ENCODE data around the gene FBRS.

The FBRS gene

GRCh38 chr16:30703971-30704370 is 45.7 kb downstream of the FBRS start:
- H3K9me3 ChIP-seq (ENCODE audit: low read length) = no peaks in the 10 kb centered on the region
- H3K9ac ChIP-seq (ENCODE audit: low read length) = no peak overlapping the region
- H3K4me1 ChIP-seq (ENCODE audit: insufficient read depth, low read length) = peaks cover 17% of the 10 kb centered on the region
- no peaks in the 10 kb centered on the region for H3K27me3 ChIP-seq (ENCODE audit: control insufficient read depth in 1 of 2, insufficient read depth in 2 of 2, low read length in 2 of 2)
- no peak overlapping the region for H3K4me3 ChIP-seq (ENCODE audit: low read depth in 1 of 2, low read length in 2 of 2)
- H3K27ac ChIP-seq (ENCODE audit: low read depth, low read length) = no peak overlapping the region
- H3K36me3 ChIP-seq (ENCODE audit: insufficient read depth, low read length) = peaks cover 70% of the 10 kb centered on the region

- Histone ChIP-seq H3K4me1 (ENCODE audit: insufficient read depth, low read length) (no peaks in the 10 kb centered on the region), H3K4me3 (ENCODE audit: low read depth in 1 of 2, low read length in 2 of 2) (no peak overlapping the region), H3K27ac (ENCODE audit: low read depth, low read length) (no peak overlapping the region), H3K27me3 (ENCODE audit: control insufficient read depth in 1 of 2, insufficient read depth in 2 of 2, low read length in 2 of 2) (no peaks in the 10 kb centered on the region), H3K9me3 (ENCODE audit: low read length) (no peaks in the 10 kb centered on the region), H3K36me3 (ENCODE audit: insufficient read depth, low read length) (peaks cover 83% of the 10 kb centered on the region), H3K9ac (ENCODE audit: low read length) (no peak overlapping the region)
Measured at GRCh38 chr16:30706046-30706445, 47.8 kb downstream of the FBRS start.

- no peaks in the 10 kb centered on the region for H3K27me3 ChIP-seq (ENCODE audit: control insufficient read depth in 1 of 2, insufficient read depth in 2 of 2, low read length in 2 of 2)
- no peaks in the 10 kb centered on the region for H3K4me1 ChIP-seq (ENCODE audit: insufficient read depth, low read length)
- no peak overlapping the region for H3K27ac ChIP-seq (ENCODE audit: low read depth, low read length)
- H3K9ac ChIP-seq (ENCODE audit: low read length) = no peak overlapping the region
- peaks cover 88% of the 10 kb centered on the region for H3K36me3 ChIP-seq (ENCODE audit: insufficient read depth, low read length)
- H3K4me3 ChIP-seq (ENCODE audit: low read depth in 1 of 2, low read length in 2 of 2) = no peak overlapping the region
- no peaks in the 10 kb centered on the region for H3K9me3 ChIP-seq (ENCODE audit: low read length)
Measured at GRCh38 chr16:30710971-30711370, 52.7 kb downstream of the FBRS start.

- H3K36me3 ChIP-seq (ENCODE audit: insufficient read depth, low read length) = peaks cover 88% of the 10 kb centered on the region
- H3K27ac ChIP-seq (ENCODE audit: low read depth, low read length) = no peak overlapping the region
- no peak overlapping the region for H3K4me3 ChIP-seq (ENCODE audit: low read depth in 1 of 2, low read length in 2 of 2)
- H3K9ac ChIP-seq (ENCODE audit: low read length) = no peak overlapping the region
- no peaks in the 10 kb centered on the region for H3K27me3 ChIP-seq (ENCODE audit: control insufficient read depth in 1 of 2, insufficient read depth in 2 of 2, low read length in 2 of 2)
- H3K9me3 ChIP-seq (ENCODE audit: low read length) = no peaks in the 10 kb centered on the region
- H3K4me1 ChIP-seq (ENCODE audit: insufficient read depth, low read length) = no peaks in the 10 kb centered on the region
Measured at GRCh38 chr16:30711712-30712111, 53.5 kb downstream of the FBRS start.

- Histone ChIP-seq H3K9me3 (ENCODE audit: low read length) (no peaks in the 10 kb centered on the region), H3K27me3 (ENCODE audit: control insufficient read depth in 1 of 2, insufficient read depth in 2 of 2, low read length in 2 of 2) (no peaks in the 10 kb centered on the region), H3K27ac (ENCODE audit: low read depth, low read length) (no peak overlapping the region), H3K36me3 (ENCODE audit: insufficient read depth, low read length) (peaks cover 72% of the 10 kb centered on the region), H3K4me3 (ENCODE audit: low read depth in 1 of 2, low read length in 2 of 2) (no peak overlapping the region), H3K9ac (ENCODE audit: low read length) (no peak overlapping the region), H3K4me1 (ENCODE audit: insufficient read depth, low read length) (no peaks in the 10 kb centered on the region)
Measured at GRCh38 chr16:30715750-30716445, 57.7 kb downstream of the FBRS start.

- Histone ChIP-seq H3K27me3 (ENCODE audit: control insufficient read depth in 1 of 2, insufficient read depth in 2 of 2, low read length in 2 of 2) (no peaks in the 10 kb centered on the region), H3K4me3 (ENCODE audit: low read depth in 1 of 2, low read length in 2 of 2) (no peak overlapping the region), H3K27ac (ENCODE audit: low read depth, low read length) (no peak overlapping the region), H3K9ac (ENCODE audit: low read length) (no peak overlapping the region), H3K9me3 (ENCODE audit: low read length) (no peaks in the 10 kb centered on the region), H3K36me3 (ENCODE audit: insufficient read depth, low read length) (peaks cover 80% of the 10 kb centered on the region), H3K4me1 (ENCODE audit: insufficient read depth, low read length) (no peaks in the 10 kb centered on the region)
Measured at GRCh38 chr16:30720086-30720485, 61.9 kb downstream of the FBRS start.

Data from muscle layer of colon (tissue), 2 donors.